Measurements from ENCODE around the gene AKT2. TPM values are rescaled to one million over a fixed set of nuclear protein-coding genes. Genes with fewer than 3 reads are reported as not detected.

AKT2 gene
- total and polyA plus RNA-seq, 10 of the 15 experiments (the other 5 are each of a cell fraction or from before 2014, with no cell fraction given) = 1.0 to 185 (median 71.5) TPM

DNA sequence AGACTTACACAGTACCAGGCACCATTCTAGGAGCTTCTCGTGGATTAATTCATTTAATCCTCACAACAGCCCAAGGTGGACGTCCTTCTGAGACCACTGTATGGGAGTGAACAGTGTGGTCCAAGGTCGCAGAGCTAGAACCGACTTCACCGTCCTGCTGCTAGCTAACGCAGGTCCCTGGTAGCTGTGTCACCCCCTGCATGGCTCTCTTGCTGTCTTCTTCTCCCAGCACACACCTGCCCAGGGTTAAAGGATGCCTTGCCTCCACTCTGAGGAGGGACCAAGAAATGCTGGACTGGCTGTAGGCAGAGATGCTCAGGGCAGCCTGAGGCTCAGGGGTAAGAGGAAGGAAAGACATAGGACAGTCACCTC lies 3.0 kb downstream of the AKT2 start:
- peaks cover 76% of the 10 kb centered on the region for H3K79me2 ChIP-seq (ENCODE audit: control insufficient read depth, insufficient read depth, low read length)
- SMC1A ChIA-PET (ENCODE audit: uncharacterized antibody, unreplicated experiment) = interaction anchor here (0.5 to 1.1 kb wide), 3 partner anchors 23 to 223 kb away, joined by 3 read pairs; no protein-coding TSS in a partner anchor
- no peak overlapping the region for H3K9ac ChIP-seq (ENCODE audit: control insufficient read depth, insufficient read depth, low read length)
- H3K27ac ChIP-seq (ENCODE audit: control insufficient read depth, insufficient read depth) = no peak overlapping the region
- CTCF ChIA-PET = interaction anchor here (0.7 to 2.3 kb wide), 3 partner anchors 23 to 182 kb away, joined by 3 to 10 read pairs (median 6); no protein-coding TSS in a partner anchor
- H3K36me3 ChIP-seq (ENCODE audit: control insufficient read depth in 2 of 2, insufficient read depth in 2 of 2, low read length in 1 of 2) = peaks cover 0 to 7% of the 10 kb centered on the region in 2 experiments; a peak in 3 of 4 replicates
- peaks cover 2% of the 10 kb centered on the region for H4K20me1 ChIP-seq (ENCODE audit: control insufficient read depth, insufficient read depth)
- FAIRE-seq (no peak), DNase-seq (ENCODE audit: low read depth, low spot score) (no peak), ATAC-seq (no peak)
- H3K4me2 ChIP-seq (ENCODE audit: control insufficient read depth, insufficient read depth) = peak overlapping the region; percentile 28; the same call in 1 of the 2 replicates
- RAD21 ChIA-PET (ENCODE audit: unreplicated experiment) = interaction anchor here (1.1 to 1.3 kb wide), 2 partner anchors 117 to 138 kb away, joined by 3 to 6 read pairs; no protein-coding TSS in a partner anchor
- in situ Hi-C loops (cut with MboI) (no loop called here), intact Hi-C loops (cut with micrococcal nuclease; ENCODE audit: unreplicated experiment) (no loop called here)
- BruUV-seq (replicated peaks) = no TSS peak
- over 99% methylated on average over 6 of the region's 6 CpGs for WGBS (ENCODE audit: insufficient coverage, insufficient replicate concordance, low lambda C conversion rate, missing lambda C conversion rate)
- TF ChIP-seq SUZ12 (IDR thresholded peaks at IDR 0.05; ENCODE audit: unreplicated experiment) (no peak), CBFB (IDR thresholded peaks at IDR 0.05; ENCODE audit: low read depth) (no peak), TAF1 (IDR thresholded peaks at IDR 0.05; ENCODE audit: borderline replicate concordance, low read depth, low read length) (no peak), GATAD2B (conservative IDR thresholded peaks at IDR 0.05; ENCODE audit: low read depth) (no peak), ETV6 (conservative IDR thresholded peaks at IDR 0.05 in 1 of 2, IDR thresholded peaks at IDR 0.05 in 1 of 2; ENCODE audit: borderline replicate concordance in 1 of 2, low read depth in 1 of 2) (no peak), WRNIP1 (IDR thresholded peaks at IDR 0.05; ENCODE audit: borderline replicate concordance, low read depth, low read length) (no peak), SMAD5 (IDR thresholded peaks at IDR 0.05; ENCODE audit: low read depth) (no peak), ZNF207 (IDR thresholded peaks at IDR 0.05; ENCODE audit: borderline replicate concordance) (no peak), NFIC (IDR thresholded peaks at IDR 0.05; ENCODE audit: low read depth, low read length) (no peak), FOXM1 (IDR thresholded peaks at IDR 0.05; ENCODE audit: low read depth, low read length) (no peak), SMAD1 (IDR thresholded peaks at IDR 0.05; ENCODE audit: low read depth, partially characterized antibody) (no peak), ZBED1 (IDR thresholded peaks at IDR 0.05; ENCODE audit: borderline replicate concordance) (no peak)
- TF ChIP-seq, protein P1, sequence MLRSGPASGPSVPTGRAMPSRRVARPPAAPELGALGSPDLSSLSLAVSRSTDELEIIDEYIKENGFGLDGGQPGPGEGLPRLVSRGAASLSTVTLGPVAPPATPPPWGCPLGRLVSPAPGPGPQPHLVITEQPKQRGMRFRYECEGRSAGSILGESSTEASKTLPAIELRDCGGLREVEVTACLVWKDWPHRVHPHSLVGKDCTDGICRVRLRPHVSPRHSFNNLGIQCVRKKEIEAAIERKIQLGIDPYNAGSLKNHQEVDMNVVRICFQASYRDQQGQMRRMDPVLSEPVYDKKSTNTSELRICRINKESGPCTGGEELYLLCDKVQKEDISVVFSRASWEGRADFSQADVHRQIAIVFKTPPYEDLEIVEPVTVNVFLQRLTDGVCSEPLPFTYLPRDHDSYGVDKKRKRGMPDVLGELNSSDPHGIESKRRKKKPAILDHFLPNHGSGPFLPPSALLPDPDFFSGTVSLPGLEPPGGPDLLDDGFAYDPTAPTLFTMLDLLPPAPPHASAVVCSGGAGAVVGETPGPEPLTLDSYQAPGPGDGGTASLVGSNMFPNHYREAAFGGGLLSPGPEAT (IDR thresholded peaks at IDR 0.05; ENCODE audit: low read depth) = no peak
- TF ChIP-seq, protein P2, sequence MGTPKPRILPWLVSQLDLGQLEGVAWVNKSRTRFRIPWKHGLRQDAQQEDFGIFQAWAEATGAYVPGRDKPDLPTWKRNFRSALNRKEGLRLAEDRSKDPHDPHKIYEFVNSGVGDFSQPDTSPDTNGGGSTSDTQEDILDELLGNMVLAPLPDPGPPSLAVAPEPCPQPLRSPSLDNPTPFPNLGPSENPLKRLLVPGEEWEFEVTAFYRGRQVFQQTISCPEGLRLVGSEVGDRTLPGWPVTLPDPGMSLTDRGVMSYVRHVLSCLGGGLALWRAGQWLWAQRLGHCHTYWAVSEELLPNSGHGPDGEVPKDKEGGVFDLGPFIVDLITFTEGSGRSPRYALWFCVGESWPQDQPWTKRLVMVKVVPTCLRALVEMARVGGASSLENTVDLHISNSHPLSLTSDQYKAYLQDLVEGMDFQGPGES (IDR thresholded peaks at IDR 0.05) = no peak
- H3K4me3 ChIP-seq = 0 out of 2 replicates have a peak overlapping the region, but pooled peaks have one; percentile 2
- H3K27me3 ChIP-seq (replicated peaks in 1 of 2; ENCODE audit: control insufficient read depth in 2 of 2, insufficient read depth in 2 of 2, low read length in 1 of 2) = no peaks in the 10 kb centered on the region
- no peaks in the 10 kb centered on the region for H3K9me3 ChIP-seq (replicated peaks; ENCODE audit: control insufficient read depth, insufficient read depth, low read length)
- H3K4me1 ChIP-seq (ENCODE audit: control insufficient read depth, insufficient read depth, low read length) = peaks cover 24% of the 10 kb centered on the region
- H2AFZ ChIP-seq (ENCODE audit: control insufficient read depth, low read depth, low read length) = no peak overlapping the region
- POLR2A ChIA-PET = interaction anchor here (1.0 to 2.6 kb wide), 3 partner anchors 8 to 161 kb away, joined by 3 to 15 read pairs (median 3); no protein-coding TSS in a partner anchor

Data from GM12878 (cell line).